GM19023 (cell line): ENCODE data around the gene OR2H2.

Experiments used
- ATAC-seq: cut with Tn5 transposase; IDR thresholded peaks from one replicate; pipeline ENCODE4 v1.9.1; 2021; ENCODE audit warnings: mild to moderate bottlenecking, moderate library complexity; ENCODE audit not compliant: unreplicated experiment

Gene OR2H2

DNA sequence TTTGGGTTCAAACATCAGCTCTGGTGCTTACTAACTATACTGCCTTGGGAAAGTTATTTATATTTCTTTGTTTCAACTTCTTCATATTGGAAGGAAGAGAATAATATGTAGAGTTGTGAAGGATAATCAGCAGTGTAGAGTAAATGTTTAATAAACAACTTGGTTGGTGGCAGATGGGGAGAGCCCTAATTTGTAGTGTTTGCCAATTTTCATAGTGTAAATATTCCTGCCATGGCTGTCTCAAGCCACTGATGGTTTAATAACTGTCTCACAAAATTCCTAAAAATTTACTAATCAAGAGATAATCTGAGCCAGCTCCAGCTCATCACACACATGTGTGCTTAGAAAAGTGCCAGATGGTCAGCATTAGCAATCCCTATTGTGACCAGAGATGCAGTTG, at the start of gene OR2H2:
TSS of gene OR2H2 (plus strand) at position 301 of the 400 bp plus-strand sequence. CDS start 2,824 bp downstream, outside the sequence.
- no peak for ATAC-seq

- ATAC-seq, result no peak
These were observed 47.1 kb upstream of the OR2H2 start for GRCh38 chr6:29537714-29538403.

DNA sequence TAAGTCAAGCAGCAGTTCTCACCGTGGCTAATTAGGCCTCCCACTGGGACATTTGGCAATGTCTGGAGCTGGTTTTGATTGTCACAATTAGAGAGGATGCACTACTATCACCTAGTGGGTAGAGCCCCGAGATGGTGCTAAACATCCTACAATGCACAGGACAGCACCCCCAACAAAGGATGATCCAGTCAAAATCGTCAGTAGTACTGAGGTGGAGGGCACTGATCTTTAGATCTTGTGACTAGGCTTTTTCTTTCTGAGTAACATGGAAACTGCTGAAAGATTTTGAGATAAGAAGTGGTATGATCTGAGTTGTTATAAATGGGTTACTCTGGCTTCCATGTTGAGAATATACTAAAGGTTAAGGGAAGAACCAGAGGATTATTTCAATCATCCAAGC, 37.3 kb upstream of the OR2H2 start:
- ATAC-seq, result no peak

DNA sequence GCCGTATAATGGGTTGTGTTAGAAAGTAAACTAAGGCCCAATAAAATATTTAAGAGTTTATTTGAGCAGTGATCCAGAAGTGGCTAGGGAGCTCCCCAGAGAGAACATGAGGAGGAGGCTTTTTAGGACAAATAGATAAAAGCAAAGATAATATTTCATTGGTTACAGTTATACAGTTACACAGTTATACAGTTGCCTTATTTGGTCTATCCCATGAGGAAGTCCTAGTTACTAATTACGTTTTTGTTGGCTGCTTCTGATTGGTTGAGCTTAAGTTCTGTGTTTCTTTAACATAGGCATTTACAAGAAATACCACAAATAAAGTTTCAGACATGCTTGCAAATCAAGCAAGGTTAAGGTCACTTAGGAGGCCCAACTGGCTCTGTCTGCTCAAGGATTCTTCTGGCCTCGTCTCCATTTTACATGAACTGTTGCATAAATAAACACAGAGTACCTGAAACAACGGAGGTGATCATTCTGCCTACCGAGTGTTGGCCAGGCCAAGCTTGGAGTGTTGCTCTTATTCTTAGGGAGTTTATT, 32.3 kb upstream of the OR2H2 start:
- ATAC-seq, result peak; percentile 69

GRCh38 chr6:29553268-29554057, 31.5 kb upstream of the OR2H2 start:
- ATAC-seq, result peak; percentile 49

GRCh38 chr6:29554764-29555163, 30.2 kb upstream of the OR2H2 start:
- ATAC-seq, result no peak

DNA sequence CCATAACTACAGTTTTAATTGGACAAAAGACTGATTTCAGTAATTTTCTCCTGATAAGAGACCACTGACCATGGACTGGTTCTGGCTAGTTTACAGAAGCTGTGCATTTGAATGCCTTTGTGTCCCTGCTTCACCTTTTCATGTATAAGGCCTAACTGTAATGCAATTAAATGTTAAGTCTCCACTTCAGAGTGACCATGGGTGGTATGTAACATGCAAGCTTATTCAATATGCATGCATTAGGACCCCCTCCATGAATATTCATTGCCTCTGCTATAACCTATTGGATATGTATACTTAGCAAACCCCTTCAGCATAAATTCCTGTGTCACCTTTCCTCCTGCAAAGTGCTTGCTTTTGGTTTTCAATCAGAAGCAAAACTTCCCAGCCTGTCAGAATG, 27.6 kb upstream of the OR2H2 start:
- ATAC-seq, result no peak

DNA sequence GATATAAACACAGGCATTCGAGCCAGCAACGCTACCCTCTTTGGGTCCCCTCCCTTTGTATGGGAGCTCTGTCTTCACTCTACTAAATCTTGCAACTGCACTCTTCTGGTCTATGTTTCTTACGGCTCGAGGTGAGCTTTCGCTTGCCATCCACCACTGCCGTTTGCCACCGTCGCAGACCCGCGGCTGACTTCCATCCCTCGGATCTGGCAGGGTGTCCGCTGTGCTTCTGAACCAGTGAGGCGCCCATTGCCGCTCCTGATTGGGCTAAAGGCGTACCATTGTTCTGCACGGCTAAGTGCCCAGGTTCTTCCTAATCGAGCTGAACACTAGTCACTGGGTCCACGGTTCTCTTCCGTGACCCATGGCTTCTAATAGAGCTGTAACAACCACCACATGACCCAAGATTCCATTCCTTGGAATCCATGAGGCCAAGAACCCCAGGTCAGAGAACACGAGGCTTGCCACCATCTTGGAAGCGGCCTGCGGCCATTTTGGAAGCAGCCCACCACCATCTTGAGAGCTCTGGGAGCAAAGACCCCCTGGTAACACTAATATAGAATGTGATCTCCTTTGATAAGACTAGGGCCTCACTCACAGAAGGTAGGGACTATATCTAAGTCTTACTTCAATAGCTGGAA, 26.4 kb upstream of the OR2H2 start:
- ATAC-seq, result no peak

- no peak for ATAC-seq
These were observed 25.2 kb upstream of the OR2H2 start, which contains the start of gene UBD for GRCh38 chr6:29559524-29560287. TSS of gene UBD (minus strand) at chr6:29559732. CDS start at chr6:29559701, 31 bp downstream.

DNA sequence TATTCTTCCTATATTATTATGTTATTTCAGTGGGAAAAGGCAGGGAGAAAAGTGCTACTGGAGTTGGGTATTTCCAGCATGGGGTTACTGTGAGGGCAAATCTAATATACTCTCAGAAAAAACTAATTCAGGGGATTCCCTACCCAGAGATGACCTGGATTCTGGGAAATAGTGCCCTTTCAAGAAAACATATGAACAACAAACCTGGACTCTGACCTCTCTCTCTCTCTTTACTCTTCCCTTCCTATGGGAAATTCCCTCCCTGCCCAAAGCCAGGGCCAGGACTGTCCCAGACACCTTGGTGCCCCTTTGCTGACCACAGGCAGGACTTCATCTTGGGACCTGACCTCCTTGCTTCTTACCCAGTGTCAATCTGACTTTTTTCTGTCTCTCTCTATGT, 23.8 kb upstream of the OR2H2 start:
- ATAC-seq, result no peak

- no peak for ATAC-seq
These were observed 23.2 kb upstream of the OR2H2 start for GRCh38 chr6:29561606-29562181.

GRCh38 chr6:29563435-29563965, 21.4 kb upstream of the OR2H2 start:
- no peak for ATAC-seq

GRCh38 chr6:29564875-29565274, 20.0 kb upstream of the OR2H2 start:
- ATAC-seq, result peak; percentile 52

GRCh38 chr6:29566856-29567255, 18.1 kb upstream of the OR2H2 start:
- no peak for ATAC-seq

GRCh38 chr6:29567541-29567940, 17.4 kb upstream of the OR2H2 start:
- no peak for ATAC-seq

DNA sequence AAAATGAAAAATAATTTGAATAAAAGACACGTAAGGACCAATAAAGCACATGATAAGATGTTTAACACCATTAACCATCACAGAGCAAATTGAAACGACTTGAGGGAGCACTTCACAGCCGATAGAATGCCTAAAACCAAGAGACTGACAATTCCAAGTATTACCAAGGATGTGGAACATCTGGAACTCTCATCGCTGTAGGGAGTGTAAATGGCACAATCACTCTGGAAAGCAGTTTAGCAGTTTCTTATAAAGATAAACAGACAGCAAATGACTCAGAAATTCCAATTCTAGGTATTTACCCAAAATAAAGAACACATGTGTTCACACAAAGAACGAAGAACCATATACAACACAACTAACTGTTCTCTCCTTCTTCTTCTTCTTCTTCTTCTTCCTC, 16.9 kb upstream of the OR2H2 start:
- ATAC-seq, result no peak

- no peak for ATAC-seq
These were observed 8.9 kb upstream of the OR2H2 start for GRCh38 chr6:29576056-29576455.

DNA sequence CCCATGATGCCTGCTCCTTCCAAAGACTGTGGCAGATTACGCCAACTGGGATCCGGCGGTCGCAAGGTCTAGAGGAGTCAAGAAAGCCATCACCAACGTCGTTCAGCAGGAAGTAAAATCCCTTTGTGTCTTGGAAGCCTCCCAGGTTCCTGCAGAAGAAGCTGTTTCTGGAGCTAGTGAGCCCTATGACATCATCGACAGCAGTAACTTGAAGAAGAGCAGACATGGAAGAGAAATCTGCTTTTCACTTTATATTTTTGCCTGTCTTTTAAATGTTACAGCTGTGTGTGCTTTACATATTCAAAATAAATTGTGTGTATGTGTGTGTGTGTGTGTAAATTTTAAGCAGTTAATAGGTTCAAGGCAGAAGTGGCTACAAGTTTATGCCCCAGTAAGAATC, 7.4 kb upstream of the OR2H2 start:
- no peak for ATAC-seq

DNA sequence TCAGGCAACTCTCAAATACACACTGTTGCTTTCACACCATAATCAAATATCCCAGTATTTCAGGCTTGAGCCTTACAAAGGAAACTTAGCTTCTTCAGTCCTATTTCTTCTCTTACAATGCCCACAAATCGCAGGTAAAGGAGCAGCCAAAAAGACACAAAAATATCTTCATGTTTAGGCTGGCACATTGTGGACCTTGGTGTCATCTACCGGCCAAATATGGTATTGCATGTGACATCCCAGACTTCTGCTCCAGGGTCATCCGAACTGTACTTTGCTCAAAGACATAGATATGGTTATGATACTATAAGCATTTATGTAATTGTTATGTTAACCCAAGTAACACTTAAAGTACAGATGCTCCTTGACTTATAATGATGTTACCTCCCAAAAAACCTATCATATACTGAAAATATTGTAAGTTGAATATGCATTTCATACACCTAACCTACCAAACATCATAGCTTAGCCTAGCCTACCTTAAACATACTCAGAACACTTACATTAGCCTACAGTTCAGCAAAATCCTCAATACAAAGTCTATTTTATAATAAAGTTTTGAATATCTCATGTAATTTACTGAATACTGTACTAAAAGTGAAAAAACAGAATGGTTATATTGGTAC, 4.6 kb downstream of the OR2H2 start:
- no peak for ATAC-seq
